ENCODE data around the gene MYOZ3. TPM values are rescaled to one million over a fixed set of nuclear protein-coding genes. Genes with fewer than 3 reads are reported as not detected.

The MYOZ3 gene
- total RNA-seq, 2 experiments from 2014 or later = not detected

- ChIA-PET POLR2A (no interaction called here), CTCF (ENCODE audit: unreplicated experiment) (interaction anchor here (0.8 to 1.3 kb wide), 2 partner anchors 9 to 13 kb away, joined by 3 to 4 read pairs; no protein-coding TSS in a partner anchor)
- Histone ChIP-seq H4K20me1 (ENCODE audit: insufficient read depth, low read length) (no peaks in the 10 kb centered on the region), H3K9me2 (ENCODE audit: insufficient read depth, low read length) (no peaks in the 10 kb centered on the region), H3K4me2 (ENCODE audit: low read length) (no peak overlapping the region), H3K79me2 (ENCODE audit: insufficient read depth, low read depth, low read length) (no peaks in the 10 kb centered on the region), H3K36me3 (ENCODE audit: insufficient read depth, low read length) (no peaks in the 10 kb centered on the region), H3K4me3 (ENCODE audit: low read depth, low read length, poor library complexity, severe bottlenecking) (no peak overlapping the region), H3K9me3 (ENCODE audit: low read length) (no peaks in the 10 kb centered on the region), H2AFZ (ENCODE audit: low read length) (no peak overlapping the region), H3K4me1 (ENCODE audit: insufficient read depth, low read length, poor library complexity, severe bottlenecking) (no peaks in the 10 kb centered on the region), H3K27ac (ENCODE audit: low read depth, low read length, poor library complexity, severe bottlenecking) (no peak overlapping the region)
- TF ChIP-seq CTCF (conservative IDR thresholded peaks at IDR 0.05; ENCODE audit: low read length) = no peak
- no peak for TF ChIP-seq EZH2phosphoT487 (IDR thresholded peaks at IDR 0.05; ENCODE audit: borderline replicate concordance, low read depth, low read length)
- no peak for DNase-seq (ENCODE audit: low spot score)
- intact Hi-C loops (cut with micrococcal nuclease; ENCODE audit: unreplicated experiment) = no loop called here
- BruUV-seq (replicated peaks) = no TSS peak
Measured at GRCh38 chr5:150642991-150643710, 17.9 kb upstream of the MYOZ3 start.

- ChIA-PET POLR2A (no interaction called here), CTCF (ENCODE audit: unreplicated experiment) (interaction anchor here (0.6 kb wide), 1 partner anchor 11 kb away, joined by 3 read pairs; no protein-coding TSS in a partner anchor)
- no peaks in the 10 kb centered on the region for H3K9me2 ChIP-seq (ENCODE audit: insufficient read depth, low read length)
- no peak overlapping the region for H3K4me2 ChIP-seq (ENCODE audit: low read length)
- H3K4me3 ChIP-seq (ENCODE audit: low read depth, low read length, poor library complexity, severe bottlenecking) = no peak overlapping the region
- no peaks in the 10 kb centered on the region for H3K9me3 ChIP-seq (ENCODE audit: low read length)
- BruUV-seq (replicated peaks) = no TSS peak
- no peak overlapping the region for H3K27ac ChIP-seq (ENCODE audit: low read depth, low read length, poor library complexity, severe bottlenecking)
- intact Hi-C loops (cut with micrococcal nuclease; ENCODE audit: unreplicated experiment) = no loop called here
- no peak overlapping the region for H2AFZ ChIP-seq (ENCODE audit: low read length)
- H3K79me2 ChIP-seq (ENCODE audit: insufficient read depth, low read depth, low read length) = no peaks in the 10 kb centered on the region
- no peak for DNase-seq (ENCODE audit: low spot score)
- no peaks in the 10 kb centered on the region for H3K4me1 ChIP-seq (ENCODE audit: insufficient read depth, low read length, poor library complexity, severe bottlenecking)
- no peaks in the 10 kb centered on the region for H3K36me3 ChIP-seq (ENCODE audit: insufficient read depth, low read length)
- TF ChIP-seq EZH2phosphoT487 (IDR thresholded peaks at IDR 0.05; ENCODE audit: borderline replicate concordance, low read depth, low read length) (no peak), CTCF (conservative IDR thresholded peaks at IDR 0.05; ENCODE audit: low read length) (no peak)
- no peaks in the 10 kb centered on the region for H4K20me1 ChIP-seq (ENCODE audit: insufficient read depth, low read length)
Measured at GRCh38 chr5:150644058-150644457, 17.0 kb upstream of the MYOZ3 start.

GRCh38 chr5:150644514-150644913, 16.5 kb upstream of the MYOZ3 start:
- no peak overlapping the region for H3K4me2 ChIP-seq (ENCODE audit: low read length)

More at GRCh38 chr5:150644514-150644913, 16.5 kb upstream of the MYOZ3 start:
- no peaks in the 10 kb centered on the region for H3K36me3 ChIP-seq (ENCODE audit: insufficient read depth, low read length)
- TF ChIP-seq EZH2phosphoT487 (IDR thresholded peaks at IDR 0.05; ENCODE audit: borderline replicate concordance, low read depth, low read length) = no peak
- no peaks in the 10 kb centered on the region for H3K79me2 ChIP-seq (ENCODE audit: insufficient read depth, low read depth, low read length)
- CTCF ChIA-PET (ENCODE audit: unreplicated experiment) = interaction anchor here (0.6 kb wide), 1 partner anchor 10 kb away, joined by 3 read pairs; no protein-coding TSS in a partner anchor
- no peak overlapping the region for H2AFZ ChIP-seq (ENCODE audit: low read length)
- H3K4me1 ChIP-seq (ENCODE audit: insufficient read depth, low read length, poor library complexity, severe bottlenecking) = no peaks in the 10 kb centered on the region
- H4K20me1 ChIP-seq (ENCODE audit: insufficient read depth, low read length) = no peaks in the 10 kb centered on the region
- H3K4me3 ChIP-seq (ENCODE audit: low read depth, low read length, poor library complexity, severe bottlenecking) = no peak overlapping the region
- no TSS peak for BruUV-seq (replicated peaks)
- intact Hi-C loops (cut with micrococcal nuclease; ENCODE audit: unreplicated experiment) = no loop called here
- H3K9me3 ChIP-seq (ENCODE audit: low read length) = no peaks in the 10 kb centered on the region
- H3K27ac ChIP-seq (ENCODE audit: low read depth, low read length, poor library complexity, severe bottlenecking) = no peak overlapping the region
- DNase-seq (ENCODE audit: low spot score) = no peak
- no peaks in the 10 kb centered on the region for H3K9me2 ChIP-seq (ENCODE audit: insufficient read depth, low read length)
- POLR2A ChIA-PET = no interaction called here
